ENCODE measurements around the gene SRRM1.

DNA sequence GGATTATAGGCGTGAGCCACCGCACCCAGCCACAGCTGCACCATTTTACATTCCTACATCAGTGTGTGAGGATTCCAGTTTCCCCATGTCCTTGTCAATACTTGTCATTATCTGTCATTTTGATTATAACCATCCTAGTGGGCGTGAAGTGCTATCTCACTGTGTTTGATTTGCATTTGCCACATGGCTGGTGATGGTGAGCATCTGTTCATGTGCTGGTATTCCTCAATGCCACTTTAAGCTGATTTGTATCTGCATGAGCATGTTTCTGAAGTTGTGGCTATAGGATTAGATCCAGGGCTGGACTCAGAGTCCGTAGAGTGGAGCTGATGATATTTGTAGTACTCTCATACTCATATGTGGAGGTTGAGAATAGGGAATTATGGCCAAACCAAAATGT is 36.6 kb downstream of the SRRM1 start:
- TF ChIP-seq, protein P1, sequence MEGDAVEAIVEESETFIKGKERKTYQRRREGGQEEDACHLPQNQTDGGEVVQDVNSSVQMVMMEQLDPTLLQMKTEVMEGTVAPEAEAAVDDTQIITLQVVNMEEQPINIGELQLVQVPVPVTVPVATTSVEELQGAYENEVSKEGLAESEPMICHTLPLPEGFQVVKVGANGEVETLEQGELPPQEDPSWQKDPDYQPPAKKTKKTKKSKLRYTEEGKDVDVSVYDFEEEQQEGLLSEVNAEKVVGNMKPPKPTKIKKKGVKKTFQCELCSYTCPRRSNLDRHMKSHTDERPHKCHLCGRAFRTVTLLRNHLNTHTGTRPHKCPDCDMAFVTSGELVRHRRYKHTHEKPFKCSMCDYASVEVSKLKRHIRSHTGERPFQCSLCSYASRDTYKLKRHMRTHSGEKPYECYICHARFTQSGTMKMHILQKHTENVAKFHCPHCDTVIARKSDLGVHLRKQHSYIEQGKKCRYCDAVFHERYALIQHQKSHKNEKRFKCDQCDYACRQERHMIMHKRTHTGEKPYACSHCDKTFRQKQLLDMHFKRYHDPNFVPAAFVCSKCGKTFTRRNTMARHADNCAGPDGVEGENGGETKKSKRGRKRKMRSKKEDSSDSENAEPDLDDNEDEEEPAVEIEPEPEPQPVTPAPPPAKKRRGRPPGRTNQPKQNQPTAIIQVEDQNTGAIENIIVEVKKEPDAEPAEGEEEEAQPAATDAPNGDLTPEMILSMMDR (IDR thresholded peaks at IDR 0.05) = no peak
- TF ChIP-seq POLR2A (IDR thresholded peaks at IDR 0.05; ENCODE audit: low read depth) = no peak
- no peak for TF ChIP-seq POLR2AphosphoS5 (IDR thresholded peaks at IDR 0.05)
- no peak for TF ChIP-seq EP300 (IDR thresholded peaks at IDR 0.05)

All from esophagus muscularis mucosa (tissue), 4 donors.